Effector CD8-positive, alpha-beta T cell (primary cell): ENCODE measurements around the gene ALG14.
"Not testable (repeated sequence)": the region's sequence is repeated elsewhere in the genome, so short reads cannot be mapped to it uniquely, and the experiment has no call there.

Experiments
- DNase-seq: peaks from one replicate; lab custom pipeline; 2025; lab: John Stamatoyannopoulos, UW

The ALG14 gene

GRCh38 chr1:94953746-94954145 is 119.0 kb downstream of the ALG14 start:
- DNase-seq: no peak

- DNase-seq: no peak
Measured at GRCh38 chr1:94953107-94953506, 119.6 kb downstream of the ALG14 start.

- no peak for DNase-seq
Measured at GRCh38 chr1:94952539-94952938, 120.2 kb downstream of the ALG14 start.

GRCh38 chr1:94951509-94952208 is 121.1 kb downstream of the ALG14 start:
- DNase-seq: no peak

GRCh38 chr1:94951046-94951445 is 121.7 kb downstream of the ALG14 start:
- no peak for DNase-seq

- no peak for DNase-seq
Measured at GRCh38 chr1:94949681-94950661, 122.8 kb downstream of the ALG14 start.

GRCh38 chr1:94947437-94947836 is 125.3 kb downstream of the ALG14 start:
- no peak for DNase-seq

GRCh38 chr1:94946886-94947285 is 125.9 kb downstream of the ALG14 start:
- no peak for DNase-seq

- no peak for DNase-seq
Measured at GRCh38 chr1:94942171-94943128, 130.3 kb downstream of the ALG14 start.

GRCh38 chr1:94941480-94941879 is 131.3 kb downstream of the ALG14 start:
- DNase-seq: not testable (repeated sequence)

GRCh38 chr1:94940738-94941137 is 132.0 kb downstream of the ALG14 start:
- DNase-seq: no peak

GRCh38 chr1:94937820-94938219 is 134.9 kb downstream of the ALG14 start:
- no peak for DNase-seq

GRCh38 chr1:94936861-94937620 is 135.7 kb downstream of the ALG14 start:
- DNase-seq: no peak

GRCh38 chr1:94935476-94935875 is 137.3 kb downstream of the ALG14 start:
- DNase-seq: no peak

GRCh38 chr1:94935034-94935433 is 137.7 kb downstream of the ALG14 start:
- no peak for DNase-seq

- DNase-seq: no peak
Measured at GRCh38 chr1:94934551-94934950, 138.2 kb downstream of the ALG14 start.

- DNase-seq: no peak
Measured at GRCh38 chr1:94931254-94931841, 141.4 kb downstream of the ALG14 start.

GRCh38 chr1:94929351-94930217 is 143.2 kb downstream of the ALG14 start:
- no peak for DNase-seq

- no peak for DNase-seq
Measured at GRCh38 chr1:94928293-94928939, 144.3 kb downstream of the ALG14 start.
